Endodermal cell (in vitro differentiated cells): ENCODE results near the gene KCNJ14. TPM values are rescaled to one million over a fixed set of nuclear protein-coding genes. Genes with fewer than 3 reads are reported as not detected.
A peak's percentile ranks its signal among the peaks of the same experiment; 100 is the strongest.

Experiments
- DNase-seq: peaks from one replicate; pipeline ENCODE4 v3.0.0-alpha.2; 2017
- H3K27ac ChIP-seq: 2 replicates; pipeline ENCODE4 v1.5.1; 2013; ENCODE audit warnings: mild to moderate bottlenecking, low read depth, low read length, moderate library complexity
- H3K27me3 ChIP-seq: 2 replicates; pipeline ENCODE4 v1.6.1; 2013; ENCODE audit warnings: mild to moderate bottlenecking, low read length, moderate library complexity; ENCODE audit not compliant: insufficient read depth, control insufficient read depth, poor library complexity, severe bottlenecking
- H3K36me3 ChIP-seq: 2 replicates; pipeline ENCODE4 v1.7.0; 2013; ENCODE audit warnings: mild to moderate bottlenecking, low read length, moderate library complexity; ENCODE audit not compliant: control insufficient read depth, insufficient read depth
- H3K4me1 ChIP-seq: one replicate; pipeline ENCODE4 v1.7.0; 2013; ENCODE audit warnings: low read length; ENCODE audit not compliant: control insufficient read depth, insufficient read depth
- H3K4me3 ChIP-seq: 2 replicates; pipeline ENCODE4 v1.5.1; 2013; ENCODE audit warnings: mild to moderate bottlenecking, low read length, moderate library complexity
- H3K9ac ChIP-seq: 2 replicates; pipeline ENCODE4 v1.6.1; 2013; ENCODE audit warnings: mild to moderate bottlenecking, low read length, moderate library complexity; ENCODE audit not compliant: poor library complexity, severe bottlenecking; ENCODE audit errors: extremely low read depth
- H3K9me3 ChIP-seq: 2 replicates; pipeline ENCODE4 v1.6.1; 2013; ENCODE audit warnings: mild to moderate bottlenecking, low read length, moderate library complexity; ENCODE audit not compliant: control insufficient read depth
- H3K27ac Mint-ChIP-seq: 2 replicates; pipeline ENCODE4 v1.8.0; 2020; ENCODE audit warnings: mixed read lengths
- H3K27me3 Mint-ChIP-seq: 2 replicates; pipeline ENCODE4 v1.8.0; 2021; ENCODE audit warnings: mild to moderate bottlenecking, mixed read lengths; ENCODE audit not compliant: insufficient read depth
- H3K36me3 Mint-ChIP-seq: 2 replicates; pipeline ENCODE4 v1.8.0; 2020; ENCODE audit warnings: low read depth, mixed read lengths
- H3K4me1 Mint-ChIP-seq: 2 replicates; pipeline ENCODE4 v1.8.0; 2020; ENCODE audit warnings: mixed read lengths
- H3K4me3 Mint-ChIP-seq: 2 replicates; pipeline ENCODE4 v1.8.0; 2020; ENCODE audit warnings: mild to moderate bottlenecking, moderate library complexity, mixed read lengths
- H3K9me3 Mint-ChIP-seq: 2 replicates; pipeline ENCODE4 v1.8.0; 2020; ENCODE audit warnings: mild to moderate bottlenecking, mixed read lengths
- CTCF ChIP-seq: fragments of 200-600 bp; sonication (generic); conservative IDR thresholded peaks from 2 replicates; pipeline ENCODE4 v1.5.0; 2021; ENCODE audit warnings: antibody characterized with exemption, mild to moderate bottlenecking
- WGBS, 2 experiments: methylation state at CpG; one replicate each; pipeline versions ENCODE4 v1.1.5 to v1.1.7; 2013; ENCODE audit warnings: missing lambda C conversion rate in 2 of 2, mixed read lengths in 1 of 2; ENCODE audit not compliant: insufficient coverage in 1 of 2, insufficient read length in 1 of 2; 5-methylcytosine and 5-hydroxymethylcytosine counted together
- total RNA-seq, 2 donors: library from RNA; stranded (reverse); fragmentation: NEBNext Ultra II Directional in 1 of 2; extraction: Animal tissue kit (Norgen Biotek cat#: 25700) in 1 of 2; gene quantifications; 2 replicates in 1 of 2; 3 replicates in 1 of 2; pipeline ENCODE4 v1.2.1, GENCODE V29; 2021

The KCNJ14 gene
- total RNA-seq, 2 donors from 2014 or later, result 0.73 to 1.1 TPM

- DNase-seq, result no peak
- Mint-ChIP-seq H3K4me3 (peak overlapping the region; percentile 88), H3K36me3 (peaks cover 31% of the 10 kb centered on the region), H3K4me1 (peaks cover 14% of the 10 kb centered on the region), H3K27me3 (peaks cover 31% of the 10 kb centered on the region), H3K27ac (peak overlapping the region; percentile 98), H3K9me3 (no peaks in the 10 kb centered on the region)
- Histone ChIP-seq H3K36me3 (peaks cover 24% of the 10 kb centered on the region), H3K27ac (no peak overlapping the region), H3K27me3 (peaks cover 21% of the 10 kb centered on the region), H3K4me3 (peak overlapping the region; percentile 95), H3K9me3 (no peaks in the 10 kb centered on the region), H3K9ac (no peak overlapping the region), H3K4me1 (no peaks in the 10 kb centered on the region)
- 34 to 43% methylated on average over 3 of the region's 3 CpGs for WGBS, 2 experiments
- TF ChIP-seq CTCF, result no peak
Measured at GRCh38 chr19:48444936-48445200, 10.5 kb upstream of the KCNJ14 start.

GRCh38 chr19:48445256-48445605, 10.1 kb upstream of the KCNJ14 start:
- DNase-seq, result peak; percentile 80
- peak overlapping the region; percentile 88 for H3K4me3 Mint-ChIP-seq
- WGBS, 2 experiments, result 15 to 19% methylated on average over 5 to 6 of the region's 6 CpGs

GRCh38 chr19:48445606-48446481, 9.5 kb upstream of the KCNJ14 start, which contains the start of gene GRWD1:
TSS of gene GRWD1 (plus strand) at chr19:48445983. CDS start at chr19:48446006, 23 bp downstream.
- peak within 1 kb of the TSS; percentile 95 for H3K4me3 ChIP-seq
- peaks cover 33% of the 10 kb centered on the region for H3K36me3 ChIP-seq
- peak within 1 kb of the TSS; percentile 88 for H3K4me3 Mint-ChIP-seq
- WGBS, 2 experiments, result 0% methylated on average over 41 to 61 of the region's 61 CpGs
- H3K27me3 Mint-ChIP-seq, result peaks cover 31% of the 10 kb centered on the region
- peak; percentile 97 for DNase-seq
- peaks cover 37% of the 10 kb centered on the region for H3K36me3 Mint-ChIP-seq
- H3K9me3 ChIP-seq, result no peaks in the 10 kb centered on the region
- peak; percentile 37 for TF ChIP-seq CTCF
- H3K4me1 Mint-ChIP-seq, result peaks cover 14% of the 10 kb centered on the region
- H3K27me3 ChIP-seq, result peaks cover 21% of the 10 kb centered on the region
- H3K27ac ChIP-seq, result peak within 1 kb of the TSS; percentile 75
- no peaks in the 10 kb centered on the region for H3K4me1 ChIP-seq
- H3K27ac Mint-ChIP-seq, result peak within 1 kb of the TSS; percentile 98
- no peaks in the 10 kb centered on the region for H3K9me3 Mint-ChIP-seq
- peak within 1 kb of the TSS; percentile 88 for H3K9ac ChIP-seq

More at GRCh38 chr19:48445256-48445605, 10.1 kb upstream of the KCNJ14 start:
- Histone ChIP-seq H3K27ac (peak overlapping the region; percentile 75), H3K9ac (peak overlapping the region; percentile 88), H3K27me3 (peaks cover 21% of the 10 kb centered on the region), H3K9me3 (no peaks in the 10 kb centered on the region), H3K36me3 (peaks cover 27% of the 10 kb centered on the region), H3K4me3 (peak overlapping the region; percentile 95), H3K4me1 (no peaks in the 10 kb centered on the region)
- peak overlapping the region; percentile 98 for H3K27ac Mint-ChIP-seq
- H3K4me1 Mint-ChIP-seq, result peaks cover 14% of the 10 kb centered on the region
- H3K36me3 Mint-ChIP-seq, result peaks cover 31% of the 10 kb centered on the region
- no peaks in the 10 kb centered on the region for H3K9me3 Mint-ChIP-seq
- peak; percentile 79 for TF ChIP-seq CTCF
- peaks cover 31% of the 10 kb centered on the region for H3K27me3 Mint-ChIP-seq
